DLD1 (cell line): ENCODE results near the gene POLE4.

Experiments
- in situ Hi-C: cut with HindIII; loops from 2 replicates; pipeline ENCODE4 v1.10.0; 2017; ENCODE audit warnings: low sequenced_read_pairs

Gene POLE4

DNA sequence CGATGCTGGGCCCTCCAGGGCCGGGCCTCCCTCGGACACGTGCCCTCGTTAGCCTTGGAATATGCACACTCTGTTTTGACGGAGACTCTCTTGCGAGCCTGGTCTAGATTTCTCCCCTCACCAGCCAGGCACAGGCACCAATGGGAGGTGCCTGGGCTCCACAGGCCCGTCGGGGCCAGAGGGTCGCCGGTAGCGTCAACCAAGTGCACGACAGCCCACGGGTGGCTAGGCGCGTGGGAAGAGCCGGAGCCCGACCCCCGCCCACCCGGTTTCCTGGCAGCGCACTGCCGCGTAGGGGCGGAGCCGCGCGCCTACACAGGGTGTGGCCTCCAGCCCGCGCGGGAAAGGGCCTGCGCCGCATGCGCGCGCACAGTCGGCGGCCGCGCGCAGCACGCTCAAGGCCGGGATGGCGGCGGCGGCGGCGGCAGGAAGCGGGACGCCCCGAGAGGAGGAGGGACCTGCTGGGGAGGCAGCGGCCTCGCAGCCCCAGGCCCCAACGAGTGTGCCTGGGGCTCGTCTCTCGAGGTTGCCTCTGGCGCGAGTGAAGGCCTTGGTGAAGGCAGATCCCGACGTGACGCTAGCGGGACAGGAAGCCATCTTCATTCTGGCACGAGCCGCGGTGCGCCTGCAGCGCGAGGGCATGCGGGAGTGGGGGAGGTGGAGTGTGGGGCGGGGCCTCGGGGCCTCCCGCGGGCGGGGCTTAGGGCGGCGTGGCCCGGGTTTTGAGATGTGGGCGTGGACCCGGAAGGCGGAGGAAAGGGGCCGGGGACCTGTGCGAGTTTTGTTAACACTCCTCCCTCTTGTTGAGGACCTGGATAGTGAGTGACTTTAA lies at the start of gene POLE4:
POLE4 (plus strand) TSS at position 370 of the 832 bp plus-strand sequence; CDS start at position 407, 37 bp downstream.
- in situ Hi-C loops, result no loop called here

DNA sequence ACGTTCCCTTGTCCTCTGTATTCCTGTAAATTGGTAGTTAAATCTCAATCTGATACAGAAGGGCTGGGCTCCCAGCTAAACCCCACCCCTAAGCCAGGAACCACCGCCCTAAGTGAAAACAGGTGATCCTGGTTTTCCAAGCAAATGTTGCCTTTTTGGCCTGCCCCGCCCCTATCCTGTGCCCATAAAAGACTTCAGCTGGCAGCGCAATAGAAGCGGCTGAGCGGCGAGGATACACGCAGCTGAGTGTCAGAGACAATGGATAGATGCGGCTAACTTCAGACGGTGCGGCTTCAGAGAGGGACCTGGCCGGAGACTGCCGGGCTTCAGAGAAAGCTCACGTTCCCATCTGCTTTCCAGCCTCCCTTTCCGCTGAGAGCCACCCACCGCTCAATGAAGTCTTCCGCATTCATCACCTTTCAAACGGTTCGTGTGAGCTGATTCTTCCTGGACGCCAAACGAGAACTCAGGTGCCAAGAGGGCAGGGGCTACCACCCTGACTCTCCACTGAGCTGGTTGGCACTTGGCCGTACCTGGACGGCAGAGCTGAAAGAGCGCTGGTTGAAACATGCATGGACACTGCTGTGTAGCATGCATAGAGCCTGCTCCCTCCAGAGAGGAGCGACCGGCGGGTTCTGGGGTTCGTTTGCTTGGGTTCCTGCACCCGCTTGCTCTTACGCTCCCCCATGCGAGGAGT lies 49.5 kb upstream of the POLE4 start:
- in situ Hi-C loops, result no loop called here

DNA sequence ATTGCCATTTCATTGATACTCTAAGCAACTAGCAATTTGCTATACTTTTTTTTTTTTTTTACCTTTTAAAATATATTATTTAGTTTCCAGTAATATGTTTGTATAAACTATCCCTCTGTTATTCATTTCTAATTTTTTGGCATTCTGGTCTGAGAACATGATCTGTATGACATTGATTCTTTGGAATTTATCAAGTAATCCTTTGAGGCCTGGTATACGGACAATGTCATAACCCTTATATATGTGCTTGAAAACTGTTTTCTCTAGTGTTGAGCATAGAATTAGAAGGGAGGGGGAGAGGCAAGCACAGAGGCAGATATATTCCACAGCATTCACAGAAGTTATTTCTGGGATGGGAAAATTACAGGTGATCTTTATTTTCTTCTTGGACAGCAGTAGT lies 48.2 kb upstream of the POLE4 start:
- in situ Hi-C loops, result no loop called here

DNA sequence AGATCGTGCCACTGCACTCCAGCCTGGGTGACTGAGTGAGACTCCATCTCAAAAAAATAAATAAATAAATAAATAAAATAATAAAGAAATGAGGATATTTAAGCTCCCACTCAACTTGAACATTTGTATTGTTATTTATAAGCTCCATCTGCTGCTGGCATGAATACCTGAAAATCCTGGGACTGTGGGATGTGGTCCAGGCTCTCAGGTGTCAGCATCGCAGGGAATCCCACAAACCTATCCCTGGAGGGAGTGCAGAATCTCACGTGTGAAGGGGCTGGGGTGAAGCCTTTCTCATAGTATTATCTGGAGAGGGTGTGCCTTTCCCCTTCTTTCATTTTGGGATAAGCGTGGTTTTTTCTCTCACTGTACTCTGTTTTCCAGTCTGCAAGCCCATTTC lies 47.4 kb upstream of the POLE4 start:
- in situ Hi-C loops, result no loop called here

DNA sequence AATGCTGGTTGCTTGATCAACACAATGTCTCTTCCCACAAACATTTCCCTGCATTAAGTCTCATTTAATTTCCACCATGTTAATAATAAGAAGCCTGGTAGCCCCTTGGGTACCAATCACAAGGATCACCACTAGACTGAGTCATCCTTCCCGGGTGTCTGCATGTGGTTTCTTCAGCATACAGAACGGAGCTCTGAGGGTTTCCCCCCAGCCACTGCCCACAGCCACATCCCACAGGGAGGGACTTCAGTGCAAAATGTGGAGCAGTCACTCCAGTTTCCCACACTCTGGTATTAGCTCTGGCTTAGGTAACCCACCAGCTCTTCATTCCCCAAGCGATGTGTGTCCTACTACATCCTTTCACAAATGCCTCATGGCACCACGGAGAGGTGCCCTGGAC lies 42.7 kb upstream of the POLE4 start:
- in situ Hi-C loops, result no loop called here

- in situ Hi-C loops, result no loop called here
Measured at GRCh38 chr2:74916394-74916793, 42.0 kb upstream of the POLE4 start.

DNA sequence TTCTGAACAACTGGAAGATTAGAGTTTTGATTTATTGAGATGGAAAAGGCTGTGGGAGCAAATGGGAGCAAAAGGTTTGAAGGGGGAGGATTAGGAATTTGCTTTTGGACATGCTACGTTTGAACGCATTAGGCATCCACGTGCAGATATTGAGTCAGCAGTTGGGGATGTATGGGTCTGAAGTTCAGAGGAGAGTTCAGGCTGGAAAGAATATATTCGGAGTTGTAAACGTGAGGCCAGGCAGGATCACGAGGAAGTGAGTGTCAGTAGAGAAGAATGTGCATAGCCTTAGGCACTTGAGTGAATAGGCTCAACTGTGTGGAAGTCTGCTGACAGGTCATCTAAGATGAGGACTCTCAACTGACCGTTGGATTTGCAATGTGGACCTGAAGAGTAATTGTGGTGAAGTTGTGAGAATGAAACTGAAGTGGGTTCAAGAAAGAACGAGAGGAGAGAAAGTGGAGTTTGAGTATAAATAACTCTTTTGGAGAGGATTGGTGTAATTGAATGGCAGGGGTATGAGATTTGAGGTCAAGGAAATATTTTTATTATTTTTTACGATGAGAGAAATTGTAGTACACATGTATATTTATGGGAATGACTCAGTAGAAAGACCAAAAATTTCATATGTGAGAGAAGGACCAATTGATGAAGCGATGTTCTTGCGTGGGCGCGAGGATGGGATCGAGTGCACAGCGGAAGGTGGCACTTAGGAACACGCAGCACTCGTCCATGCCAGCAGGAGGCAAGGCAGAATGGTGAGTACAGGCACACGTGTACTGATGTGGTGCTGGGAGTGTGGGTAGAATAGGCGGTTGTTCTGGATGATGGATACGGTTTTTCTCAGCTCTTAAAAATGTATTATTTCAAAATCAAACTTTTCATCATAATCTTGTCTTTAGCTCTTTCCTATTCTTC lies 40.5 kb upstream of the POLE4 start:
- in situ Hi-C loops, result no loop called here

DNA sequence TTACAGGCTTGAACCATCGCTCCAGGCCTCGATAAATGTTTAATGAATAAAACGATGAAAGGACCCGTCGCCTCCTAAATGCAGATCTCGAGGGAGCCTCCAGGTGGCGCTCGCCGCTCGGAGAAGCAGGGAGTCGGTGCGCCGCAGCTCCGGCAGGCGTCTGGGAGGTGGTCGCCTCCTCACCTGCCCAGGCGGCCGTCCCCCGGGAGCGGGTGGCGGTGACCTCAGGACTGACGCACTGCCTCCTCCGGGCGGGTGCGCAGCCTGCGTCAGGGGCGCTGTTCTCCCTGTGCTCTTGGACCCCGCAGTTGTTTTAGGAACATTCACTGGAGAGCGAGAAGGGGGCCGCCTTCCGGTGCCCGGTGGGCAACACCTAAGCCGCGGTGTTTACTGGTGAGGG lies 38.6 kb upstream of the POLE4 start:
- in situ Hi-C loops, result no loop called here

GRCh38 chr2:74921236-74921736 lies 37.2 kb upstream of the POLE4 start:
- in situ Hi-C loops, result no loop called here

GRCh38 chr2:74922592-74923227 lies 35.7 kb upstream of the POLE4 start:
- in situ Hi-C loops, result no loop called here

- in situ Hi-C loops, result no loop called here
Measured at GRCh38 chr2:74924463-74925265, 33.8 kb upstream of the POLE4 start.

DNA sequence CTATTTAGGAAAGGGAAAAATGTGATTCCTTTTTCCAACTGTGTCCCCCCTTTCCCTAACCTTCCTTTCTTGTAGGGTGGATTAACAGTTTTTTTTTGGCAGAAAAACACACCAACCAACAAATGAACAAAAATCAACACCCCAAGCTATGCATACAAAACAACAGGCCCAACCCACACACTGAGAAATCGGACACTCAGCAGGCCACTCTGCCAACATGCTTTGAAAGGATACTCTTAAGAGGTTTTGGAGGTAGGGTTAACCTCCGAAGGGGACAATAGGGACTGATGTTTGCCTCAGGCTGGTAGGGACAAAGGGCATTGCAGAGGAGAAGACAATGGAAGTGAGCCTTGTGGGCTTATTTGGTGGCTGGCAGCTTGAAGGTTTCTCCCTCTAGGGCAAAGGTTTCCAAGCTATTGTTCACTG lies 33.1 kb upstream of the POLE4 start:
- in situ Hi-C loops, result no loop called here

DNA sequence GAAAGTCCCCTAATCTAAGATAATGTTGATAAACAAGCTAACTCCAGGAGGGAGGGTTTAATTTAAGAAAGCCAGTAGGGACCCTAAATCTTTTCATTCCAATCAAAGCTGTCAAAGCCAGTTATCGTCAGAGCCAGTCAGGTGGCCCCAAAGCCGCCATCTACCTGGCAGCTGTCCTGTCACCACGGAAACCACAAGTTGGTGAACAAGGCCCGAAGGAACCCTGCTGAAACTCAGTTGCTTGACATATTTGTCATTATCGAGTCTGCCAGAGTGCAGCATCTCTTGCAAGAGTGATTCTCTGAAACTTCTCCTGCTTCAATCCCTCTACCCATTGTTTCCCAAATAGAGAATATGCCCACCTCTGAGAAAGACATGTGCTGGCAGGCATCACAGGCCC lies 30.8 kb upstream of the POLE4 start:
- in situ Hi-C loops, result no loop called here

GRCh38 chr2:74930811-74931486 lies 27.5 kb upstream of the POLE4 start:
- in situ Hi-C loops, result no loop called here

GRCh38 chr2:74931940-74932339 lies 26.5 kb upstream of the POLE4 start:
- in situ Hi-C loops, result no loop called here

DNA sequence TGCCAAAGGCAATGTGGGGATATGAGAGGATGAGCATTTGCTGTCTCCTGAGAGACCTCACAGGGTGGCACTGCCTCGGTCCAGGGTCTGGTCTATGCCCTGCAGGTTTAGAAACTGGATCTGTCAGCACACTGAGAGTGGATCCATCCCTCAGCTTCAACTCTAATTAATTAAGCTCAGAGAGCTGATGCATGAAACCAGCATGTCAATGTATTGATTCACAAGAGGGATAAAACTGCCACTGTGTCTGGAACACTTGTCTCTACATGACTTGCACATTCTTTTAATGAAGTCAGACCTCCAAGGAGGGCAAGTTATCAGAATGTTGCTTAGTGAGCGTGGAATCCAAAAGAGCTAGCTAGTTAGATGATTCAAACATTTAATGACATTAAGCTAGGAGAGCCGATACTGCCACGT lies 22.5 kb upstream of the POLE4 start:
- in situ Hi-C loops, result no loop called here

DNA sequence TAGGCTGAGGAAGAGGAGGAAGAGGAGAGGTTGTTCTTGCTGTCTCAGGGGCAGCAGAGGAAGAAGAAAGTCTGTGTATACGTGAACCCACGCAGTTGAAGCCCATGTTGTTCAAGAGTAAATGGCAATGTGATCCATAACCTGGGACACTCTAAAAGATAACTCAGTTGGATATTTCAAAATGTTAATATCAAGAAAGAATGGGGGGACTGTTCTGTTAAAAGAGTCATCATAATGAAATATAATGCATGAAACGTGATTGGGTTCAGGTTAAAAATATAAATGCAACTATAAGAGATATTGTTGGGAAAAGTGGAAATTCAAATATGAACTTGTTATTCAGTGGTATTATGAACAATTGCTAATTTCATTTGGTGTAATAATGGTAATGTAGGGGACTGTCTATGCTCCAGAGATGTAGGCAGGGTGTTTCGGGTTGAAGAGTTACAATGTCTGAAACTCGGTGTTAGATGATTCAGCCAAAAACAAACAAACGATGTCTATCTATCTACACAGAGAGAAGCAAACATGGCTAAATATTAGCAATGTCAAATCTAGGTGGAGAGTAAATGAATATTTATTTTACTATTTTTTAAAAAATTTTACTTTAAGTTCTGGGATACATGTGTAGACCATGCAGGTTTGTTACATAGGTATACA lies 21.1 kb upstream of the POLE4 start:
- in situ Hi-C loops, result no loop called here

DNA sequence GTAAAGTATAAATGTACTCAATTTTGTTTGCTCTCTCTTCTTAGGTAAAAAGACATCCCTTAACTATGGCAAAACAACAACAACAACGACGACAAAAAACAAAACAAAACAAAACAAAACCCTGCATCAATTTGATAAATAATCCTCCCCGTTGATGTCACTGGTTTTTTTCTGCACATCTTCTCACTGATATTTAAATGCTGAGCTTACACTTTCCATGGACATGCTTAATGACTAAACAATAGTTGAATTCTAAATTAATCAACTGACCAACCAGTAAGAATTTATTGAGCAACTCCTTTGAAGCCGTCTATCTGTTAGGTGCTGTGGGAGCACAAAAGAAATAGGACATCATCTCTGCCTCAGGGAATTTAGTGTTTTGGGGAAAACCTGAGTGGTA lies 20.2 kb upstream of the POLE4 start:
- in situ Hi-C loops, result no loop called here
